BJ (cell line): ENCODE measurements around the gene EXPH5. TPM values are rescaled to one million over a fixed set of nuclear protein-coding genes. Genes with fewer than 3 reads are reported as not detected.

Source experiments
- CTCF ChIA-PET: fragments of 350-600 bp; formaldehyde crosslinking; extraction: SDS; loops from one replicate; lab custom pipeline; 2021; ENCODE audit warnings: antibody characterized with exemption, inconsistent platforms; lab: Yijun Ruan, JAX
- POLR2A ChIA-PET: fragments of 300-600 bp; sonication (Branson Sonifier 250); formaldehyde crosslinking; extraction: SDS; loops from one replicate; lab custom pipeline; 2021; ENCODE audit warnings: antibody characterized with exemption; lab: Charles Lee
- DNase-seq: peaks from one replicate; pipeline ENCODE4 v3.0.0-alpha.2; 2011; ENCODE audit warnings: low read depth
- H3K27me3 ChIP-seq: 2 replicates; pipeline ENCODE4 v1.6.0; 2011; ENCODE audit warnings: low read length; ENCODE audit not compliant: control insufficient read depth, insufficient read depth
- H3K36me3 ChIP-seq: 2 replicates; pipeline ENCODE4 v1.5.1; 2011; ENCODE audit warnings: low read length; ENCODE audit not compliant: control insufficient read depth, insufficient read depth
- H3K4me3 ChIP-seq: 2 replicates; pipeline ENCODE4 v1.5.1; 2011; ENCODE audit warnings: low read depth, mild to moderate bottlenecking, control low read depth, low read length
- CTCF ChIP-seq: IDR thresholded peaks from 2 replicates; pipeline ENCODE4 v1.5.1; 2011; ENCODE audit warnings: low read depth, mild to moderate bottlenecking, control low read depth, inconsistent platforms, low read length, moderate library complexity; ENCODE audit not compliant: insufficient read depth
- polyA plus RNA-seq: library from polyadenylated mRNA; depleted of rRNA; stranded (reverse); fragments of >200 nt; gene quantifications from 2 replicates; pipeline ENCODE4 v1.2.3, GENCODE V29; 2011

Gene EXPH5
- polyA plus RNA-seq, 1 experiment = 0.38 TPM

- H3K27me3 ChIP-seq = no peaks in the 10 kb centered on the region
- no peaks in the 10 kb centered on the region for H3K36me3 ChIP-seq
- TF ChIP-seq CTCF = no peak
- no peak for DNase-seq
- POLR2A ChIA-PET = no interaction called here
- CTCF ChIA-PET = no interaction called here
- H3K4me3 ChIP-seq = no peak overlapping the region
These were observed 37.5 kb downstream of the EXPH5 start for GRCh38 chr11:108556019-108556418.

- no peaks in the 10 kb centered on the region for H3K36me3 ChIP-seq
- POLR2A ChIA-PET = interaction anchor here (0.7 kb wide), 1 partner anchor 16 kb away, joined by 3 read pairs; no protein-coding TSS in a partner anchor
- H3K27me3 ChIP-seq = no peaks in the 10 kb centered on the region
- no peak for DNase-seq
- CTCF ChIA-PET = interaction anchor here (0.7 to 1.2 kb wide), 3 partner anchors 96 to 151 kb away, joined by 4 read pairs; no protein-coding TSS in a partner anchor
- TF ChIP-seq CTCF = no peak
- no peak overlapping the region for H3K4me3 ChIP-seq
These were observed 41.7 kb downstream of the EXPH5 start for GRCh38 chr11:108551651-108552462.

GRCh38 chr11:108549319-108549885 is 44.2 kb downstream of the EXPH5 start:
- ChIA-PET POLR2A (no interaction called here), CTCF (interaction anchor here (0.6 kb wide), 1 partner anchor 50 kb away, joined by 3 read pairs; no protein-coding TSS in a partner anchor)
- DNase-seq = no peak
- Histone ChIP-seq H3K27me3 (no peaks in the 10 kb centered on the region), H3K4me3 (no peak overlapping the region), H3K36me3 (no peaks in the 10 kb centered on the region)
- TF ChIP-seq CTCF = no peak

- CTCF ChIA-PET = interaction anchor here (1.9 kb wide), 1 partner anchor 12 kb away, joined by 4 read pairs; no protein-coding TSS in a partner anchor
- Histone ChIP-seq H3K4me3 (no peak overlapping the region), H3K27me3 (no peaks in the 10 kb centered on the region), H3K36me3 (no peaks in the 10 kb centered on the region)
- POLR2A ChIA-PET = no interaction called here
- DNase-seq = no peak
- TF ChIP-seq CTCF = no peak
These were observed 47.6 kb downstream of the EXPH5 start for GRCh38 chr11:108545909-108546501.
